ENCODE results near the gene DNALI1.
"Not testable (repeated sequence)": the region's sequence is repeated elsewhere in the genome, so short reads cannot be mapped to it uniquely, and the experiment has no call there.

DNALI1 gene

DNA sequence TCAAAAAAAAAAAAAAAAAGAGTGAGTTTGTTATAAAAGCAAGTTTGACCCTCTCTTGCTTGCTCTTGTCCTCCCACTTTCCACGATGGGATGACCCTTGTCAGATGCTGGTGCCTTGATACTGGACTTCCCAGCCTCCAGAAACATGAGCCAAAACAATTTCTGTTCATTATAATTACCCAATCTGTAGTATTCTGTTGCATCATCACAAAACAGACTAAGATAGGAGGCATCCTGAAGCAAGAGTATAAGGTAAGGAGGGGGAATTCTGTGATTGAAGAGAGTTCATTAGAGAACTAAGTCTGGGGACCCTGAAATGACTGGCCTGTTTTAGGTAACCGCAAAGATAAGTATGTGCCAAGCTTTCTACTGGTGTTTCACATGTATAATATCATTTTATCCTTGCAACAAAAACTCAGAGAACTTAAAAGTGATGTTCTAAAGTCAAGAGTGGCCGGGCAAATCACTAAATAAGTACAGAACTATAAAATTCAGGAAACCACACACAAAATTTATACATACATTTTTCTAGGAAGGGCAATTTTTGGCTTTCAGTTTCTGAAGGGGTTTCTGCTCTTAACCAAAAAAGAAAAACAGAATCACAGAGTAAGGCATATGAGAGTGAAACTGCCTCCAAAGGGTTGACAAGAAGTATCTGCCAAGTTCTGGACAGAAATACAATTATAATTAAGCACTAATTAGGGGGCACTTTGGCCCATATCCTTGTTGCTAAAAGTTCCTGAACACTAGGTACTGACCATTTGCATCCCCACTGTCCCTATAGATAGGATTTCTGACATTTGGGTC, 14.0 kb downstream of the DNALI1 start:
- no peak overlapping the region for H3K4me3 Mint-ChIP-seq
- H3K27ac Mint-ChIP-seq, result peak overlapping the region; percentile 12
- peaks cover 14% of the 10 kb centered on the region for H3K4me1 Mint-ChIP-seq
- no peaks in the 10 kb centered on the region for H3K27me3 Mint-ChIP-seq
- peaks cover 35% of the 10 kb centered on the region for H3K36me3 Mint-ChIP-seq
- no peaks in the 10 kb centered on the region for H3K9me3 Mint-ChIP-seq

GRCh38 chr1:37574834-37575480, 18.2 kb downstream of the DNALI1 start:
- Mint-ChIP-seq H3K27ac (no peak overlapping the region), H3K9me3 (no peaks in the 10 kb centered on the region), H3K36me3 (peaks cover 30% of the 10 kb centered on the region), H3K27me3 (no peaks in the 10 kb centered on the region), H3K4me3 (no peak overlapping the region), H3K4me1 (peaks cover 31% of the 10 kb centered on the region)

DNA sequence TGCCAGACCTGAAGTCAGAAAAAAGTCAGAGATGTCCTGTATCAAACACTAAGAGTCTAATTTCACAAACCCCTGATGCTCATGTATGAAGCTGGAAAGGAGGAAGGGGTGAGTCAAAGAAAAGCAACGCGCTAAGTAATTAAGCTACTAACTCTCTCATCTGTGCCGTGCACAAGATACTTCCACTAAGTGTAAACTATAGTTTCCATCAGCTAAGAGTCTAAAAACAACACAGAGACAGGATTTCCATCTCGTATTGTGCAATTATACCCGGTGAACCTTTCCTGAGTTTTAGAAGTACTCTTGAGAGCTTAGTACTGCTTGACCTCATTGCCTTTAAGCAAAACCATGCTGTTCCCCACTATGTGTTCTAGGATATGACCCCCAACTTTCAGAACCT, 19.0 kb downstream of the DNALI1 start:
- peak overlapping the region; percentile 37 for H3K27ac Mint-ChIP-seq
- H3K36me3 Mint-ChIP-seq, result peaks cover 29% of the 10 kb centered on the region
- no peaks in the 10 kb centered on the region for H3K27me3 Mint-ChIP-seq
- peaks cover 31% of the 10 kb centered on the region for H3K4me1 Mint-ChIP-seq
- no peak overlapping the region for H3K4me3 Mint-ChIP-seq
- H3K9me3 Mint-ChIP-seq, result no peaks in the 10 kb centered on the region

GRCh38 chr1:37584544-37584943, 27.8 kb downstream of the DNALI1 start:
- H3K27me3 Mint-ChIP-seq, H3K9me3 Mint-ChIP-seq, H3K27ac Mint-ChIP-seq, H3K4me3 Mint-ChIP-seq: not testable (repeated sequence)
- Mint-ChIP-seq H3K36me3 (peaks cover 19% of the 10 kb centered on the region), H3K4me1 (peaks cover 16% of the 10 kb centered on the region)

GRCh38 chr1:37588939-37589338, 32.2 kb downstream of the DNALI1 start:
- no peaks in the 10 kb centered on the region for H3K9me3 Mint-ChIP-seq
- H3K27me3 Mint-ChIP-seq, result no peaks in the 10 kb centered on the region
- no peak overlapping the region for H3K27ac Mint-ChIP-seq
- no peak overlapping the region for H3K4me3 Mint-ChIP-seq
- peaks cover 40% of the 10 kb centered on the region for H3K4me1 Mint-ChIP-seq
- H3K36me3 Mint-ChIP-seq, result peaks cover 21% of the 10 kb centered on the region

DNA sequence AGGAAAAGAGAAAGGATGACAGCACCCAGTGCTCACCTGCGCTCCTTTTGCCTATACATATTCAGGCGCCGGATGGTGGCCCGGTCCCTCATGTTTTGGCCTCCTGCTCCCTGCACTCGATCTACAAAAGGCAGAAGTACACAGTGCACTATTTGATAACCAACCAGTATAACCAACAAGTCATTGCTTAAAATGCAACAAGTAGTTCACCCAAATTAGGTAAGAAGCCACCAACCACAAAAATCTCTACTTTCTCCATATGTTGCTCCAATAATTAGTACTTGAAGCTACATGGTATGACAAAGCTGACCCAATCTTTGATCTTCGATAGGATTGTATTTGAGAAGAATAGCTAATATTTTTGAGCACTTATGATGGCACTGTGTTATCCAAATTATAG, 37.0 kb downstream of the DNALI1 start:
- H3K36me3 Mint-ChIP-seq, result peaks cover 12% of the 10 kb centered on the region
- H3K4me1 Mint-ChIP-seq, result peaks cover 42% of the 10 kb centered on the region
- H3K27ac Mint-ChIP-seq, result no peak overlapping the region

DNA sequence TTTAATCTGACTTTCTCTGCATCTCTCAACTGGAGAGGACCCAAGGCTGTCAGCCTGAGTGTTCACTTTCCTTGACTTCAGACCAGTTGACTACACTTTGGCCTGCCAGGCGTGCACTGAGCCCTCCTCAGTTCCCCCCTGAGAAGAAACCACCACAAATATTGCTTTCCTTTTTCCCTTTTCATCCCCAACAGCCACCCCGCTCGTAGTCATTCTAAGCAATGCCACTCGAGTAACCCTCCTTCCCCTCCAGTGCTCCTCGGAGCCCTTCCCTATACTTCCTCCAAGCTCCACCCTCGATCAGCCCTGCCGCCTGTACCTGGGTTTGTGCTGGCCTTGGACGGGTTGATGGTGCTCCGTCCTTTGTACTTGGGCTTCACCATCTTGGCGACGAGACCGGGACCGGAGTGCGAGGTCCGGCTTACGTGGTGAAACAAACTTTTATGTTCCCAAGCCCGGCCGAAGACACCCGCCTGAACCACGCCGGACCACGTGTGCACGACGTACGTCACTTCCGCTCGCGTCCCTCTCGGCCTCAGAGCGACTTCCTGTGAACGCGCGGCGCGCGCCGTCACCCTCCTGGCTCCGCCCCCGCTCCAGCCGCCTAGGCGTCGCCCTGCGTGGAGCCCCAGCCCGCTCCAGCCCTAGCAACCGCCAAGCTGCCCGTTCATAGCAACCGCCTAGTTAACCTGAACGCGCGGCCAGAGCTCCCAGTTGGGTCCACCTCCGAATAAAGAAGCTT, 38.9 kb downstream of the DNALI1 start, which contains the start of gene GNL2:
Gene GNL2 (minus strand): TSS at position 498 of the 742 bp plus-strand sequence. CDS start 115 bp downstream, at position 383.
- peaks cover 6% of the 10 kb centered on the region for H3K36me3 Mint-ChIP-seq
- H3K4me3 Mint-ChIP-seq, result peak within 1 kb of the TSS; percentile 100
- peaks cover 42% of the 10 kb centered on the region for H3K4me1 Mint-ChIP-seq
- peak within 1 kb of the TSS; percentile 99 for H3K27ac Mint-ChIP-seq
- no peaks in the 10 kb centered on the region for H3K27me3 Mint-ChIP-seq
- no peaks in the 10 kb centered on the region for H3K9me3 Mint-ChIP-seq

More for the DNA sequence above, 37.0 kb downstream of the DNALI1 start:
- Mint-ChIP-seq H3K4me3 (peak overlapping the region; percentile 100), H3K9me3 (no peaks in the 10 kb centered on the region), H3K27me3 (no peaks in the 10 kb centered on the region)

DNA sequence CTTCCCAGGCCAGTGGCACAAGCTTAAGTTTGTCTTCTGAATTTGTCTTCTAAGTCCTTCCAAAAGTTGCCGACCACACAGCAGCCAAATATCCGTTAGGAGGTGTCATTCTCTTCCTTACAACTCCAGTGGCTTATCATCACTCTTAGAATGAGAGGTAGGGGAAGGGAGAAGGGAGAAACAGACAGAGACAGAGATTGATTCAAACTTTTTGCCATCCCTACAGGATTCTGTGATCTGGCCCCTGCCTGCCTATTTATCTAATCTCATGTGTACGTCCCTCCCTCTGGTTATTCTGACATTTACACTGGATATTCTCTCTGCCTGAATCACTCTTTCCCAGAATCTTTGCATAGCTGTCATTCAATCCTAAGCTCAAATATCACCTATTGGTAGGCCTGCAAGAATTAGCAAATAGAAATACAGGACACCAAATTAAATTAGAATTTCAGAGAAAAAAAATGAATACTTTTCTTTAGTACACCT, 39.5 kb downstream of the DNALI1 start:
- no peaks in the 10 kb centered on the region for H3K9me3 Mint-ChIP-seq
- peak overlapping the region; percentile 99 for H3K27ac Mint-ChIP-seq
- H3K36me3 Mint-ChIP-seq, result peaks cover 1% of the 10 kb centered on the region
- no peaks in the 10 kb centered on the region for H3K27me3 Mint-ChIP-seq
- peak overlapping the region; percentile 100 for H3K4me3 Mint-ChIP-seq
- peaks cover 38% of the 10 kb centered on the region for H3K4me1 Mint-ChIP-seq

DNA sequence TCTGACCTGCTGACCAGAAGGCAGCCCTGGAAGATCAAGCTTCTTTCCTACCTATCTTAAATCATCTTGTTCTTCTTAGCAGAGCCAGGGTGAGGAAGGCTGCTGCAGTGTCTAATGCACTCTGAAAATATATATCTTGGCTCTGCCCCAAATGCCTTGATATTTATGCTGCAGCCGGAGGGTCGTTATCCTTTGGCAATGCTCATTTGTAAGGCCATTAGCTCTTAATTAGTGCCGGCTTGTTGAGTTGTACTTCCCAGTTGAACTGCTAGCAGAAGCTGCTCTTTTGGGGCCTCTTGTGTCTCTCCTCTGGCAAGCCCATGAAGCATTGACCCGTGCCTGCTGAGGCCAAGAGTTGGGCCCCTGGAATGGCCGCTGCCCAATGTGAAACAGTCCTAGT, 43.2 kb downstream of the DNALI1 start:
- no peaks in the 10 kb centered on the region for H3K9me3 Mint-ChIP-seq
- no peaks in the 10 kb centered on the region for H3K27me3 Mint-ChIP-seq
- peaks cover 1% of the 10 kb centered on the region for H3K36me3 Mint-ChIP-seq

GRCh38 chr1:37601441-37601840, 44.7 kb downstream of the DNALI1 start:
- Mint-ChIP-seq H3K4me1 (peaks cover 6% of the 10 kb centered on the region), H3K9me3 (no peaks in the 10 kb centered on the region), H3K27ac (no peak overlapping the region), H3K27me3 (no peaks in the 10 kb centered on the region), H3K36me3 (no peaks in the 10 kb centered on the region), H3K4me3 (no peak overlapping the region)

More for the DNA sequence above, 43.2 kb downstream of the DNALI1 start:
- H3K27ac Mint-ChIP-seq, result no peak overlapping the region
- H3K4me3 Mint-ChIP-seq, result no peak overlapping the region
- H3K4me1 Mint-ChIP-seq, result peaks cover 18% of the 10 kb centered on the region

DNA sequence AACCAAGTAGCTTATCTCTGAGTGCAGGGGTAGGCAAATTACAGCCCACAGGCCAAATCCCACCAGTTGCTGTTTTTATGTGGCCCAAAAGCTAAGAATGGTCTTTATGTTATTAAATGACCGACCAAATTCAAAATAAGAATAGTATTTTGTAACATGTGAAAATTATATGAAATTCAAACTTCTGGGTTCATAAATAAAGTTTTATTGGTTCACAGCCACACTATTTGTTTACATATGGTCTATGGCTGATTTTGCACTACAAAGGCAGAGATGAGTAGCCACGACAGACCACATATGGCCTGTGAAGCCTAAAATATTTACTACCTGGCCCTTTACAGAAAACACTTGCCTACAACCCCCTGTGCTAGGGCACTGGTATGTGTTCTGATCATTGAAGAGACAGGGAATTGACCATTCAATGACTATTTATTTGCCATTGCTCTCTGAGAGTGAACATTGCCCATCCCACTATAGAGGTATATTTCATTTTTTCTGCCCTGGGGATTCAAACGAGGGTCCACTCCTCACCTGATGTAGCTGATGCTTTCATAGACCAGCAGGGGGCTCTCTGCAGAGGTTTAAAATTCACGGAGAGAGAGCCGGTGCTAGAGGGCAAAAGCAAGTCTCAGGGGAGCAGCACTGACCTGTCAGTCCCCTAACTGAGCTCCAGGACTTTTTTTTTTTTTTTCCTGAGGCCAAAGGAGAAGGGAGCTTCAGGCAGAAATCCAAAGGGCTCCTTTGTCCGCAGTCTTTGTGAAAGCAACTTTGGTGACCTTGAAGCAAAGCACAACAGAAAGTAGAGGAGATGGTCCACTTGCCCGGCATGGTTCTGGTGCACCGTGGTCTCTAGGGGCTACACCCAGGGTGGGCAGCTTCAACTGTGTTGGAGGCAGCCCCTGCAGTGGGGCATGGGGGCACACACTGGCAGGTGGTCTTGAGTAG, 46.3 kb downstream of the DNALI1 start:
- Mint-ChIP-seq H3K36me3 (no peaks in the 10 kb centered on the region), H3K4me1 (peaks cover 3% of the 10 kb centered on the region), H3K27me3 (no peaks in the 10 kb centered on the region), H3K4me3 (no peak overlapping the region), H3K27ac (no peak overlapping the region), H3K9me3 (no peaks in the 10 kb centered on the region)

GRCh38 chr1:37605061-37605650, 48.4 kb downstream of the DNALI1 start:
- Mint-ChIP-seq H3K9me3 (no peaks in the 10 kb centered on the region), H3K27me3 (no peaks in the 10 kb centered on the region), H3K27ac (no peak overlapping the region), H3K4me3 (no peak overlapping the region), H3K4me1 (peaks cover 3% of the 10 kb centered on the region), H3K36me3 (no peaks in the 10 kb centered on the region)

GRCh38 chr1:37605806-37606474, 49.2 kb downstream of the DNALI1 start:
- Mint-ChIP-seq H3K27me3 (no peaks in the 10 kb centered on the region), H3K4me3 (no peak overlapping the region), H3K36me3 (no peaks in the 10 kb centered on the region), H3K9me3 (no peaks in the 10 kb centered on the region), H3K27ac (no peak overlapping the region), H3K4me1 (peaks cover 3% of the 10 kb centered on the region)
